NCI-H774 (cell line): ENCODE results near the gene MPP4.
A peak's percentile ranks its signal among the peaks of the same experiment; 100 is the strongest.

Experiments used
- DNase-seq: peaks from one replicate; lab custom pipeline; 2025; lab: John Stamatoyannopoulos, UW

The MPP4 gene

GRCh38 chr2:201628545-201628944 lies 69.9 kb downstream of the MPP4 start:
- DNase-seq, result no peak

DNA sequence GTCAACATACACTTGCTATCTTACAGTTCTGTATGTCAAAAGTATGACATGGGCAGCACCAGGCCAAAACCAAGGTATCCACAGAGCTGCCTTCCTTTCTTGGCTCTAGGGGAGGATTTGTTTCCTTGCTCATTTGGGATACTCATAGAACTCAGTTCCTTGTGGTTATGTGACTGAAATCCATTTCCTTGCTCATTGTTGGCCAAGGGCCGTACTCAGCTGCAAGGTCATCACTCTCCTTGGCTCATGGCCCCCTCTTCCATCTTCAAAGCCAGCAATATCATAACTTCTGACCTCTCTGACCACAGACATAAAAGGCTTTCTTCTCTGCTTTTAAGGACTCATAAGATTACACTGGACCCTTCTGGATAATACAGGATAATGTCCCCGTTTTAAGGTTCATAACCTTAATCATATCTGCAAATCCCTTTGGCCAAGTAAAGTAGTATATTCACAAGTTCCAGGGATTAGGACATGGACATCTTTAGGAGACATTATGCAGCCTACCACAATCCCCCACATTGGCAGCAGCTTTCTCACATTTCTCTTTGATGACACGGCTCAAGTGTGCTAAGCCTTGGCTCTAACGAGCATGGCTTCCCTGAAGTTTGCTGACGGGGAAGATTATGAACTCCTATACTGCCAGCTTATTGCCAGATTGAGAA lies 76.0 kb downstream of the MPP4 start:
- DNase-seq, result no peak

DNA sequence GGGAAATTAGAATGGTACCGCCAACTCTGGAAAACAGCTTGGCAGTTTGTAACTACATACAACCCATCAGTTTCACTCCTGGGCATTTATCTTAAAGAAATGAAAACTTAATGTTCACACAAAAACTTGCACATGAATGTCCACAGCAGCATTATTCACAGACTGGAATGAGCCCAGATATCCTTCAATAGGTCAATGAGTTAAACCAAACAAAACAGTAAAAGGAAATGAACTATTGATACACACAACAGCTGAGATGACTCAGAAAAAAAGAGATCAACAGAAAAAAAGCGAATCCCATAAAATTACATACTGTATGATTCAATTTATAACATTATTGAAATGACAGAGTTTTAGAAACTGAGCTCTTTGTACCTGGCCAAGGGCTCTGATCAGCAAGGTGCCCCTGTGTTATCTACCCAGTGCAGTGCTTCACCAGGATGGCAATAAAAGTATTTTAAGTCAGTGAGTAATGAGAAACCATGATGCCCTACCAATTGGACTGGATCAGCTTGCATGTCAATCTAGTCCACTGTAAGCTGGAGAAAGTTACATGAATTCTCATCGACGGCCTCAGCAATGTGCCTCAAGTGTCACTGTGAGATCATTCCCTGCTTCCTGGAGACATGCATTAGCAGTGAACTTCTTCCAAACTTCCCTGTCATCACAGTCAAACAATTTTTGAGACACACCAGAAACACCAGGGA lies 77.0 kb downstream of the MPP4 start:
- DNase-seq, result no peak

GRCh38 chr2:201618744-201619662 lies 79.4 kb downstream of the MPP4 start:
- DNase-seq, result peak; percentile 62

- DNase-seq, result no peak
Measured at GRCh38 chr2:201608021-201608420, 90.4 kb downstream of the MPP4 start.

DNA sequence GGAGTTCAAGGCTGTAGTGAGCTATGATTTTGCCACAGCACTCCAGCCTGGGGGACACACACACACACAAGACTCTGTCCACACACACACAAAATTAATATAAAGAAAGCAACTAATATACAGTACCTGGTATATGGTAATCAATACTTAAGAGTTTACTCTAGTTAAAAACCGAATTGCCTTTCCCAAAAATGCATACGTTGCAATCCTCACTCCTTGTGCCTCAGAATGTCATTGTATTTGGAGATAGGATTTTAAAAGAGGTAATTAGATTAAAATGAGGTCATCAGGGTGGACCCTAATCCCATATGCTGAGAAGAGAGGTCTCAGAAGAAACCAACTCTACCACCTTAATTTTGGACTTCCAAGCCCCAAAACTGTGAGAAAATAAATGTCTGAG lies 90.9 kb downstream of the MPP4 start:
- no peak for DNase-seq

DNA sequence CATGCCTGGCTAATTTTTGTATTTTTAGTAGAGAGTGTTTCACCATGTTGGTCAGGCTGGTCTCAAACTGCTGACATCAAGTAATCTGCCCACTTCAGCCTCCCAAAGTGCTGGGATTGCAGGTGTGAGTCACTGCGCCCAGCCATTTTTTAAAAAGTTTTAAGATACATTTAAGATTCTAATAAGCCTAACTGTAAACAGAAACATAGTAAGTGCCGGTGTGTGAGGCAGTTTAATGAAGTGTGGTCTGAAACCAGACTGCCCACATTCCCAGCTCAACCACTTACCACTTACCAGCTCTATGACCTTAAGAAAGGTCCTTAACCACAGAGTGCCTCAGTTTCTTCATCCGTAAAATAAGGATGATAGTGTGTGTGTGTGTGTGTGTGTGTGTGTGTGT lies 97.5 kb downstream of the MPP4 start:
- no peak for DNase-seq

- DNase-seq, result no peak
Measured at GRCh38 chr2:201597397-201597796, 101.0 kb downstream of the MPP4 start.
